Neural progenitor cell (in vitro differentiated cells): ENCODE results near the gene CFAP74. TPM values are rescaled to one million over a fixed set of nuclear protein-coding genes. Genes with fewer than 3 reads are reported as not detected.

Source experiments
- DNase-seq: peaks from one replicate; pipeline ENCODE4 v3.0.0-alpha.2; 2016; ENCODE audit warnings: low spot score
- H2AFZ ChIP-seq: fragments of 200-600 bp; sonication (generic); replicated peaks from 2 replicates; pipeline ENCODE4 v1.6.1; 2016; ENCODE audit warnings: antibody characterized with exemption
- H3F3A ChIP-seq: fragments of 200-600 bp; sonication (generic); 2 replicates; pipeline ENCODE4 v1.6.1; 2016; ENCODE audit warnings: antibody characterized with exemption, low read depth
- H3K27ac ChIP-seq: fragments of 200-600 bp; sonication (generic); 2 replicates; pipeline ENCODE4 v1.5.1; 2016; ENCODE audit warnings: mild to moderate bottlenecking
- H3K27me3 ChIP-seq: fragments of 200-600 bp; sonication (generic); 2 replicates; pipeline ENCODE4 v1.6.1; 2016; ENCODE audit warnings: mild to moderate bottlenecking, moderate library complexity
- H3K36me3 ChIP-seq: fragments of 200-600 bp; sonication (generic); 2 replicates; pipeline ENCODE4 v1.5.1; 2016
- H3K4me1 ChIP-seq: fragments of 200-600 bp; sonication (generic); 2 replicates; pipeline ENCODE4 v1.6.1; 2016; ENCODE audit warnings: mixed run types
- H3K4me2 ChIP-seq: fragments of 200-600 bp; sonication (generic); 2 replicates; pipeline ENCODE4 v1.6.1; 2016
- H3K4me3 ChIP-seq: fragments of 200-600 bp; sonication (generic); 2 replicates; pipeline ENCODE4 v1.5.1; 2016
- H3K79me2 ChIP-seq: fragments of 200-600 bp; sonication (generic); 2 replicates; pipeline ENCODE4 v1.6.1; 2016; ENCODE audit warnings: low read depth
- H3K9ac ChIP-seq: fragments of 200-600 bp; sonication (generic); 2 replicates; pipeline ENCODE4 v1.6.1; 2016
- H3K9me3 ChIP-seq: fragments of 200-600 bp; sonication (generic); 2 replicates; pipeline ENCODE4 v1.5.1; 2016; ENCODE audit warnings: low read depth
- H4K20me1 ChIP-seq: fragments of 200-600 bp; sonication (generic); 2 replicates; pipeline ENCODE4 v1.6.1; 2016; ENCODE audit warnings: low read depth
- H3K27ac Mint-ChIP-seq: 3 replicates; pipeline ENCODE4 v1.8.0; 2021; ENCODE audit warnings: mixed read lengths
- H3K27me3 Mint-ChIP-seq: 2 replicates; pipeline ENCODE4 v1.8.0; 2022; ENCODE audit warnings: low read depth, mild to moderate bottlenecking, inconsistent platforms, moderate library complexity, mixed read lengths; ENCODE audit not compliant: insufficient read depth
- H3K36me3 Mint-ChIP-seq: 3 replicates; pipeline ENCODE4 v1.8.0; 2021; ENCODE audit warnings: mixed read lengths
- H3K4me1 Mint-ChIP-seq: 3 replicates; pipeline ENCODE4 v1.8.0; 2021; ENCODE audit warnings: mixed read lengths
- H3K4me3 Mint-ChIP-seq: 3 replicates; pipeline ENCODE4 v1.8.0; 2021; ENCODE audit warnings: mild to moderate bottlenecking, moderate library complexity, mixed read lengths
- H3K9me3 Mint-ChIP-seq: 3 replicates; pipeline ENCODE4 v1.8.0; 2020; ENCODE audit warnings: mixed read lengths
- CTCF ChIP-seq: fragments of 200-600 bp; sonication (generic); IDR thresholded peaks from 2 replicates; pipeline ENCODE4 v1.5.1; 2017; ENCODE audit warnings: antibody characterized with exemption, mild to moderate bottlenecking
- EZH2 ChIP-seq: fragments of 200-600 bp; sonication (generic); IDR thresholded peaks from 2 replicates; pipeline ENCODE4 v1.6.1; 2017; ENCODE audit warnings: antibody characterized with exemption, mild to moderate bottlenecking, moderate library complexity
- EZH2phosphoT487 ChIP-seq: fragments of 200-600 bp; sonication (generic); IDR thresholded peaks from 2 replicates; pipeline ENCODE4 v1.6.1; 2017; ENCODE audit warnings: antibody characterized with exemption
- total RNA-seq: library from RNA; depleted of rRNA; stranded (reverse); fragments of >200 nt; gene quantifications from 2 replicates; pipeline ENCODE4 v1.2.3, GENCODE V29; 2015; ENCODE audit warnings: low replicate concordance

The CFAP74 gene
- total RNA-seq, 1 donor from 2014 or later, result not detected

- H3K4me3 Mint-ChIP-seq, result no peak overlapping the region
- Histone ChIP-seq H3K4me2 (no peak overlapping the region), H2AFZ (no peak overlapping the region), H3K9me3 (no peaks in the 10 kb centered on the region), H3K27ac (no peak overlapping the region), H4K20me1 (no peaks in the 10 kb centered on the region), H3K9ac (no peak overlapping the region), H3K4me3 (no peak overlapping the region), H3K27me3 (peaks cover 14% of the 10 kb centered on the region), H3K79me2 (no peaks in the 10 kb centered on the region), H3K4me1 (peaks cover 10% of the 10 kb centered on the region), H3F3A (peaks cover 4% of the 10 kb centered on the region), H3K36me3 (no peaks in the 10 kb centered on the region)
- H3K27me3 Mint-ChIP-seq, result peaks cover 4% of the 10 kb centered on the region
- no peaks in the 10 kb centered on the region for H3K36me3 Mint-ChIP-seq
- no peak for TF ChIP-seq CTCF
- no peak for TF ChIP-seq EZH2
- TF ChIP-seq EZH2phosphoT487, result no peak
- H3K27ac Mint-ChIP-seq, result no peak overlapping the region
- H3K4me1 Mint-ChIP-seq, result no peaks in the 10 kb centered on the region
- H3K9me3 Mint-ChIP-seq, result no peaks in the 10 kb centered on the region
- no peak for DNase-seq
Measured at GRCh38 chr1:1922956-1923833, 80.4 kb downstream of the CFAP74 start.

- H3K36me3 Mint-ChIP-seq, result no peaks in the 10 kb centered on the region
- Histone ChIP-seq H3K79me2 (no peaks in the 10 kb centered on the region), H3K4me3 (no peak overlapping the region), H3F3A (peaks cover 8% of the 10 kb centered on the region), H3K4me1 (peaks cover 11% of the 10 kb centered on the region), H3K9ac (no peak overlapping the region), H2AFZ (no peak overlapping the region), H4K20me1 (no peaks in the 10 kb centered on the region), H3K4me2 (no peak overlapping the region), H3K36me3 (no peaks in the 10 kb centered on the region), H3K27ac (no peak overlapping the region), H3K9me3 (no peaks in the 10 kb centered on the region), H3K27me3 (peaks cover 19% of the 10 kb centered on the region)
- no peak for DNase-seq
- H3K27ac Mint-ChIP-seq, result no peak overlapping the region
- no peaks in the 10 kb centered on the region for H3K4me1 Mint-ChIP-seq
- no peaks in the 10 kb centered on the region for H3K9me3 Mint-ChIP-seq
- TF ChIP-seq CTCF, result no peak
- TF ChIP-seq EZH2, result no peak
- no peak for TF ChIP-seq EZH2phosphoT487
- no peak overlapping the region for H3K4me3 Mint-ChIP-seq
- peaks cover 7% of the 10 kb centered on the region for H3K27me3 Mint-ChIP-seq
Measured at GRCh38 chr1:1922702-1922955, 81.0 kb downstream of the CFAP74 start.

GRCh38 chr1:1921901-1922701 is 81.5 kb downstream of the CFAP74 start:
- DNase-seq, result no peak
- Histone ChIP-seq H3F3A (peaks cover 8% of the 10 kb centered on the region), H3K27me3 (peaks cover 20% of the 10 kb centered on the region), H2AFZ (no peak overlapping the region), H3K27ac (no peak overlapping the region), H3K9me3 (no peaks in the 10 kb centered on the region), H3K4me2 (no peak overlapping the region), H4K20me1 (no peaks in the 10 kb centered on the region), H3K4me3 (no peak overlapping the region), H3K9ac (no peak overlapping the region), H3K36me3 (no peaks in the 10 kb centered on the region), H3K4me1 (peaks cover 11% of the 10 kb centered on the region), H3K79me2 (no peaks in the 10 kb centered on the region)
- H3K9me3 Mint-ChIP-seq, result no peaks in the 10 kb centered on the region
- no peaks in the 10 kb centered on the region for H3K36me3 Mint-ChIP-seq
- peaks cover 8% of the 10 kb centered on the region for H3K27me3 Mint-ChIP-seq
- TF ChIP-seq EZH2phosphoT487 (no peak), EZH2 (no peak), CTCF (no peak)
- no peak overlapping the region for H3K4me3 Mint-ChIP-seq
- no peak overlapping the region for H3K27ac Mint-ChIP-seq
- H3K4me1 Mint-ChIP-seq, result peaks cover 3% of the 10 kb centered on the region
